ENCODE measurements around the gene HBS1L.

HBS1L gene

GRCh38 chr6:135086414-135086764 lies 31.8 kb upstream of the HBS1L start:
- H3K27me3 Mint-ChIP-seq: no peaks in the 10 kb centered on the region
- peak overlapping the region; percentile 93 for H3K27ac Mint-ChIP-seq
- H3K9me3 Mint-ChIP-seq: peaks cover 14% of the 10 kb centered on the region
- peaks cover 9% of the 10 kb centered on the region for H3K36me3 Mint-ChIP-seq
- peaks cover 78% of the 10 kb centered on the region for H3K4me1 Mint-ChIP-seq
- H3K4me3 Mint-ChIP-seq: peak overlapping the region; percentile 69

DNA sequence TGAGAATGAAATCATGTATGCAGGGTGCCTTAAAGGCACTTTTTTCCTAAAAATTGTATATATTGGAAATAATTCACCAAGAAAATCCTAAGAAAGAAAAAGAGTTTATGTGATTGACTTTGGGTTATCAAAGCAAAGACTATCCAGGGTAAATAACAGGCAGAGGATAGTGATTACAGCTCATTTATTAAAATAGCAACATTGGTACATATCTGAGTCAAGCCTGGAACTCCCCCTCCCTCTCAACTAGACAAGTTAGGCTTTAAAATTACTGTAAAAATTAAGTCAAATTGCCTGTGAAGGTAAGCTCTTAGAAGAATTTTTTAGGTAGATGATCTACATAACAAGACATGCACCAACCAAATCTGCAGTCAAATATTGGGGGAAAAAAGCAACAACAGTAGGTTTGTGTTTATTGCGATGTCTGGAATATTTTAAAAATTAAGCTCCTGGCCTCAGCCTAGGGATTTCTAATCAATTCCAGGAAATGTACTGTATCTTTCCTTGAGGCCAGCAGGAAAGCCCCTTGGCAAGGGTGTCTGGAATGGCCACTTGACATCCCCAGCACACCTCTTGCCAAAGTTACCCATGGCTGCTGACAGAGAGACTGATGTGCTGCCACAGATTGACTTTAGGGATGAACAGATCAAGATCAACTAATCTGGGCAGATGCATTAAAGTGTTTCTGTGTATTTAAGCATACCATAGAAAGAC lies 31.2 kb upstream of the HBS1L start:
- peaks cover 14% of the 10 kb centered on the region for H3K9me3 Mint-ChIP-seq
- peaks cover 72% of the 10 kb centered on the region for H3K4me1 Mint-ChIP-seq
- H3K36me3 Mint-ChIP-seq: peaks cover 9% of the 10 kb centered on the region
- no peaks in the 10 kb centered on the region for H3K27me3 Mint-ChIP-seq
- peak overlapping the region; percentile 93 for H3K27ac Mint-ChIP-seq
- H3K4me3 Mint-ChIP-seq: peak overlapping the region; percentile 69

DNA sequence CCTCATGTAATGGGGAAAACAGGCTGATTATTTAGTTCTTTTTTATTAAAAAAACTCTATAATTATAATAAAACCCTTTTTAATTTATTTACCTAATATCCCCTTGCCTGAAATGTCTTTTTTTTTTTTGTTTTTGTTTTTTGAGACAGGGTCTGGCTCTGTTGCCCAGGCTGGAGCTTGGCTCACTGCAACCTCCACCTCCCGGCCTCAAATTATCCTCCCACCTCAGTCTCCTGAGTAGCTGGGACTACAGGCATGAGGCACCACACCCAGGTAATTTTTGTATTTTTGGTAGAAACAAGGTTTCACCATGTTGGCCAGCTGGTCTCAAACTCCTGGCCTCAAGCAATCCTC lies 30.3 kb upstream of the HBS1L start:
- H3K9me3 Mint-ChIP-seq: peaks cover 11% of the 10 kb centered on the region
- no peaks in the 10 kb centered on the region for H3K27me3 Mint-ChIP-seq
- peaks cover 65% of the 10 kb centered on the region for H3K4me1 Mint-ChIP-seq
- H3K4me3 Mint-ChIP-seq: no peak overlapping the region
- H3K27ac Mint-ChIP-seq: no peak overlapping the region
- H3K36me3 Mint-ChIP-seq: peaks cover 9% of the 10 kb centered on the region

GRCh38 chr6:135084001-135084915 lies 29.6 kb upstream of the HBS1L start:
- H3K27ac Mint-ChIP-seq: peak overlapping the region; percentile 75
- H3K4me1 Mint-ChIP-seq: peaks cover 59% of the 10 kb centered on the region
- peaks cover 11% of the 10 kb centered on the region for H3K9me3 Mint-ChIP-seq
- peaks cover 9% of the 10 kb centered on the region for H3K36me3 Mint-ChIP-seq
- peak overlapping the region; percentile 15 for H3K4me3 Mint-ChIP-seq
- H3K27me3 Mint-ChIP-seq: no peaks in the 10 kb centered on the region

- Mint-ChIP-seq H3K9me3 (peaks cover 11% of the 10 kb centered on the region), H3K4me1 (peaks cover 36% of the 10 kb centered on the region), H3K36me3 (peaks cover 9% of the 10 kb centered on the region), H3K27me3 (no peaks in the 10 kb centered on the region), H3K27ac (no peak overlapping the region), H3K4me3 (no peak overlapping the region)
Measured at GRCh38 chr6:135081966-135082365, 27.3 kb upstream of the HBS1L start.

- no peaks in the 10 kb centered on the region for H3K27me3 Mint-ChIP-seq
- H3K27ac Mint-ChIP-seq: peak overlapping the region; percentile 6
- H3K4me3 Mint-ChIP-seq: no peak overlapping the region
- no peaks in the 10 kb centered on the region for H3K9me3 Mint-ChIP-seq
- no peaks in the 10 kb centered on the region for H3K36me3 Mint-ChIP-seq
- H3K4me1 Mint-ChIP-seq: peaks cover 31% of the 10 kb centered on the region
Measured at GRCh38 chr6:135075018-135075417, 20.4 kb upstream of the HBS1L start.

GRCh38 chr6:135073756-135074393 lies 19.3 kb upstream of the HBS1L start:
- Mint-ChIP-seq H3K9me3 (no peaks in the 10 kb centered on the region), H3K27ac (peak overlapping the region; percentile 20), H3K4me1 (peaks cover 31% of the 10 kb centered on the region), H3K4me3 (no peak overlapping the region), H3K36me3 (no peaks in the 10 kb centered on the region), H3K27me3 (no peaks in the 10 kb centered on the region)

DNA sequence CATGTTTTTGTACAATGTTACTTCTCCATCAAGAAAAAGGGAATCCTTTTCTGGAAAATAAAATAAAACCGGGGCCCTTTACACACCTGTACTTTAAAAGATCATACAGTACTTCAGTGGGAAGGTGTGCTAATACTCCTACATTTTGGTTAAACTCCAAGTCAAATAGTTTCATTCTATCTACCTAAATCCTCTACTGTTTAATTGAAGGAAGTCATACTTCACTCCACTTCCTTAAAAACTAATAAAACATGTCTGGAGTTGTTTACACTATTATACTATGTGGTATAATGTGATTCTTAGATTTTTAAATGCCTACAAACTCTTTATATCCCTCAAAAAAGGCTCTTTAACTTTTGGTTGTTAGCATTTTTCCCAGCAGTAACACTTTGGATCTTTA lies 18.6 kb upstream of the HBS1L start:
- Mint-ChIP-seq H3K4me3 (no peak overlapping the region), H3K27ac (no peak overlapping the region), H3K27me3 (no peaks in the 10 kb centered on the region), H3K36me3 (no peaks in the 10 kb centered on the region), H3K4me1 (peaks cover 31% of the 10 kb centered on the region), H3K9me3 (no peaks in the 10 kb centered on the region)

- H3K36me3 Mint-ChIP-seq: no peaks in the 10 kb centered on the region
- no peaks in the 10 kb centered on the region for H3K27me3 Mint-ChIP-seq
- H3K4me1 Mint-ChIP-seq: peaks cover 34% of the 10 kb centered on the region
- no peak overlapping the region for H3K4me3 Mint-ChIP-seq
- no peaks in the 10 kb centered on the region for H3K9me3 Mint-ChIP-seq
- no peak overlapping the region for H3K27ac Mint-ChIP-seq
Measured at GRCh38 chr6:135072753-135073152, 18.1 kb upstream of the HBS1L start.

- Mint-ChIP-seq H3K27me3 (no peaks in the 10 kb centered on the region), H3K27ac (no peak overlapping the region), H3K4me3 (no peak overlapping the region), H3K9me3 (no peaks in the 10 kb centered on the region), H3K36me3 (no peaks in the 10 kb centered on the region), H3K4me1 (peaks cover 42% of the 10 kb centered on the region)
Measured at GRCh38 chr6:135071541-135071940, 16.9 kb upstream of the HBS1L start.

- peaks cover 23% of the 10 kb centered on the region for H3K4me1 Mint-ChIP-seq
Measured at GRCh38 chr6:135067911-135068310, 13.3 kb upstream of the HBS1L start.

DNA sequence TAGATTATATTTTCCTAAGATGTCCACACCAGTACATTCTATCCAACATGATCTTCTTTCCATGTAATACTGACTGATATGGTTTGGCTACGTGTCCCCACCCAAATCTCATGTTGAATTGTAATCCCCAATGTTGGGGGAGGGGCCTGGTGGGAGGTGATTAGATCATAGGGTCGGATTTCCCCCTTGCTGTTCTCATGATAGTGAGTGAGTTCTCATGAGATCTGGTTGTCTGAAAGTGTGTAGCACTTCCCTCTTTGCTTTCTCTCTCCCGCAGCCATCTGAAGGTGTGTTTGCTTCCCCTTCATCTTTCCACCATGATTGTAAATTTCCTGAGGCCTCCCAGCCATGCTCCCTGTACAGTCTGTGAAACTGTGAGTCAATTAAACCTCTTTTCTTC lies 12.2 kb upstream of the HBS1L start:
- no peaks in the 10 kb centered on the region for H3K9me3 Mint-ChIP-seq
- H3K4me3 Mint-ChIP-seq: no peak overlapping the region
- H3K27me3 Mint-ChIP-seq: no peaks in the 10 kb centered on the region
- H3K27ac Mint-ChIP-seq: peak overlapping the region; percentile 14
- no peaks in the 10 kb centered on the region for H3K36me3 Mint-ChIP-seq
- peaks cover 17% of the 10 kb centered on the region for H3K4me1 Mint-ChIP-seq

More at GRCh38 chr6:135067911-135068310, 13.3 kb upstream of the HBS1L start:
- Mint-ChIP-seq H3K27ac (no peak overlapping the region), H3K36me3 (no peaks in the 10 kb centered on the region), H3K4me3 (no peak overlapping the region), H3K9me3 (no peaks in the 10 kb centered on the region), H3K27me3 (no peaks in the 10 kb centered on the region)

GRCh38 chr6:135066397-135066796 lies 11.8 kb upstream of the HBS1L start:
- H3K9me3 Mint-ChIP-seq: no peaks in the 10 kb centered on the region
- H3K27ac Mint-ChIP-seq: peak overlapping the region; percentile 14

GRCh38 chr6:135064586-135064985 lies 10.0 kb upstream of the HBS1L start:
- Mint-ChIP-seq H3K36me3 (no peaks in the 10 kb centered on the region), H3K27ac (no peak overlapping the region), H3K4me1 (peaks cover 17% of the 10 kb centered on the region), H3K4me3 (no peak overlapping the region), H3K9me3 (no peaks in the 10 kb centered on the region), H3K27me3 (no peaks in the 10 kb centered on the region)

More at GRCh38 chr6:135066397-135066796, 11.8 kb upstream of the HBS1L start:
- Mint-ChIP-seq H3K4me1 (peaks cover 17% of the 10 kb centered on the region), H3K27me3 (no peaks in the 10 kb centered on the region), H3K36me3 (no peaks in the 10 kb centered on the region), H3K4me3 (no peak overlapping the region)

GRCh38 chr6:135063926-135064325 lies 9.3 kb upstream of the HBS1L start:
- H3K4me1 Mint-ChIP-seq: peaks cover 17% of the 10 kb centered on the region

GRCh38 chr6:135062735-135063134 lies 8.1 kb upstream of the HBS1L start:
- H3K27me3 Mint-ChIP-seq: no peaks in the 10 kb centered on the region
- no peaks in the 10 kb centered on the region for H3K9me3 Mint-ChIP-seq
- no peak overlapping the region for H3K27ac Mint-ChIP-seq
- H3K36me3 Mint-ChIP-seq: no peaks in the 10 kb centered on the region
- H3K4me3 Mint-ChIP-seq: no peak overlapping the region
- peaks cover 14% of the 10 kb centered on the region for H3K4me1 Mint-ChIP-seq

More at GRCh38 chr6:135063926-135064325, 9.3 kb upstream of the HBS1L start:
- H3K9me3 Mint-ChIP-seq: no peaks in the 10 kb centered on the region
- H3K27me3 Mint-ChIP-seq: no peaks in the 10 kb centered on the region
- no peak overlapping the region for H3K27ac Mint-ChIP-seq
- no peaks in the 10 kb centered on the region for H3K36me3 Mint-ChIP-seq
- no peak overlapping the region for H3K4me3 Mint-ChIP-seq
